Activated CD4-positive, alpha-beta memory T cell treated with anti-CD3 and anti-CD28 coated beads, Interleukin-2, amount 10 ng/mL, durations not matched to agents 7 days and 5 days (primary cell): ENCODE results near the gene IFI27. TPM values are rescaled to one million over a fixed set of nuclear protein-coding genes. Genes with fewer than 3 reads are reported as not detected.

Experiments
- CTCF ChIA-PET: fragments of 350-600 bp; sonication (Branson Sonifier 250); formaldehyde crosslinking; loops from one replicate; lab custom pipeline; 2021; ENCODE audit warnings: antibody characterized with exemption, inconsistent platforms; lab: Charles Lee
- POLR2A ChIA-PET: fragments of 350-600 bp; sonication (Branson Sonifier 250); formaldehyde crosslinking; loops from one replicate; lab custom pipeline; 2021; ENCODE audit warnings: antibody characterized with exemption; lab: Charles Lee
- DNase-seq: peaks from one replicate; pipeline ENCODE4 v3.0.0-alpha.2; 2020
- H3K27ac Mint-ChIP-seq: one replicate; pipeline ENCODE4 v1.8.0; 2021; ENCODE audit warnings: mild to moderate bottlenecking, mixed read lengths
- H3K27me3 Mint-ChIP-seq: one replicate; pipeline ENCODE4 v1.8.0; 2021; ENCODE audit warnings: mixed read lengths
- H3K36me3 Mint-ChIP-seq: one replicate; pipeline ENCODE4 v1.8.0; 2021; ENCODE audit warnings: low read depth, mixed read lengths
- H3K4me1 Mint-ChIP-seq: one replicate; pipeline ENCODE4 v1.8.0; 2021; ENCODE audit warnings: mixed read lengths
- H3K4me3 Mint-ChIP-seq: one replicate; pipeline ENCODE4 v1.8.0; 2021; ENCODE audit warnings: mild to moderate bottlenecking, mixed read lengths
- H3K9me3 Mint-ChIP-seq: one replicate; pipeline ENCODE4 v1.8.0; 2021; ENCODE audit warnings: mixed read lengths
- total RNA-seq, 2 experiments: library from RNA; stranded (reverse); gene quantifications; one replicate each; pipeline ENCODE4 v1.2.3, GENCODE V29; 2021

Gene IFI27
- total RNA-seq, 2 experiments from 2014 or later = 184 to 186 TPM

GRCh38 chr14:94163796-94164195 is 53.3 kb downstream of the IFI27 start:
- POLR2A ChIA-PET = no interaction called here
- H3K27me3 Mint-ChIP-seq = no peaks in the 10 kb centered on the region
- no peak for DNase-seq
- no peak overlapping the region for H3K27ac Mint-ChIP-seq
- H3K4me3 Mint-ChIP-seq = no peak overlapping the region
- H3K36me3 Mint-ChIP-seq = no peaks in the 10 kb centered on the region
- CTCF ChIA-PET = interaction anchor here (1.0 kb wide), 1 partner anchor 32 kb away, joined by 3 read pairs; no protein-coding TSS in a partner anchor
- H3K9me3 Mint-ChIP-seq = no peaks in the 10 kb centered on the region
- peaks cover 52% of the 10 kb centered on the region for H3K4me1 Mint-ChIP-seq

- Mint-ChIP-seq H3K27ac (no peak overlapping the region), H3K4me3 (no peak overlapping the region), H3K27me3 (no peaks in the 10 kb centered on the region), H3K36me3 (no peaks in the 10 kb centered on the region), H3K9me3 (no peaks in the 10 kb centered on the region), H3K4me1 (peaks cover 44% of the 10 kb centered on the region)
- POLR2A ChIA-PET = interaction anchor here (2.7 kb wide), 1 partner anchor 10 kb away, joined by 7 read pairs; the partner anchor contains the start of gene PPP4R4
- CTCF ChIA-PET = interaction anchor here (1.4 kb wide), 1 partner anchor 28 kb away, joined by 5 read pairs; no protein-coding TSS in a partner anchor
- DNase-seq = no peak
Observed at GRCh38 chr14:94164685-94165431, 54.3 kb downstream of the IFI27 start.

GRCh38 chr14:94165744-94166143 is 55.2 kb downstream of the IFI27 start:
- no peaks in the 10 kb centered on the region for H3K9me3 Mint-ChIP-seq
- H3K36me3 Mint-ChIP-seq = no peaks in the 10 kb centered on the region
- no peak overlapping the region for H3K27ac Mint-ChIP-seq
- no peaks in the 10 kb centered on the region for H3K27me3 Mint-ChIP-seq
- no peak for DNase-seq
- ChIA-PET CTCF (interaction anchor here (1.4 kb wide), 1 partner anchor 29 kb away, joined by 5 read pairs; no protein-coding TSS in a partner anchor), POLR2A (interaction anchor here (2.7 kb wide), 1 partner anchor 9 kb away, joined by 7 read pairs; the partner anchor contains the start of gene PPP4R4)
- H3K4me3 Mint-ChIP-seq = no peak overlapping the region
- H3K4me1 Mint-ChIP-seq = peaks cover 36% of the 10 kb centered on the region

Other genes starting within 250 kb of the IFI27 start
- not detected for gene FAM181A, start 183.4 kb upstream of the IFI27 start, total RNA-seq
- 10 to 100 TPM; 93.9 to 99.3 TPM for gene ASB2, start 134.2 kb upstream of the IFI27 start, total RNA-seq
- gene CCDC197, start 113.4 kb upstream of the IFI27 start, total RNA-seq = under 1 TPM in 1 of 2 experiments, not detected in 1; 0.45 TPM
- gene OTUB2, start 84.4 kb upstream of the IFI27 start, total RNA-seq = 1 to 10 TPM; 7.3 to 7.9 TPM
- gene DDX24, start 29.5 kb upstream of the IFI27 start, total RNA-seq = 100 to 1,000 TPM; 210 to 216 TPM
- gene IFI27L1, start 29.4 kb upstream of the IFI27 start, total RNA-seq = 10 to 100 TPM; 49.5 to 51.0 TPM
- 100 to 1,000 TPM; 100 to 102 TPM for gene IFI27L2, start 18.9 kb downstream of the IFI27 start, total RNA-seq
- gene PPP4R4, start 63.6 kb downstream of the IFI27 start, total RNA-seq = 1 to 10 TPM; 3.3 to 4.9 TPM
- gene SERPINA10, start 182.5 kb downstream of the IFI27 start, total RNA-seq = not detected
- gene SERPINA6, start 212.6 kb downstream of the IFI27 start, total RNA-seq = not detected